Ovary (tissue), 3 donors: ENCODE results near the gene PCBP1.

ENCODE experiments used
- POLR2A ChIP-seq: fragments of 450-650 bp; IDR thresholded peaks from one replicate; pipeline ENCODE4 v1.6.1; 2017; ENCODE audit warnings: antibody characterized with exemption, mild to moderate bottlenecking, moderate library complexity
- TF ChIP-seq, protein P1 (sequence below), 3 donors: fragments of 450-650 bp in 2 of 3; fragments of 200-600 bp in 1 of 3; IDR thresholded peaks; one replicate each; pipeline versions ENCODE4 v1.5.1 to v1.8.0; 2016 to 2022; ENCODE audit warnings: antibody characterized with exemption in 3 of 3, mild to moderate bottlenecking in 1 of 3
- donor health status: DM: no; HTN: no; CAD: no.

DNA sequence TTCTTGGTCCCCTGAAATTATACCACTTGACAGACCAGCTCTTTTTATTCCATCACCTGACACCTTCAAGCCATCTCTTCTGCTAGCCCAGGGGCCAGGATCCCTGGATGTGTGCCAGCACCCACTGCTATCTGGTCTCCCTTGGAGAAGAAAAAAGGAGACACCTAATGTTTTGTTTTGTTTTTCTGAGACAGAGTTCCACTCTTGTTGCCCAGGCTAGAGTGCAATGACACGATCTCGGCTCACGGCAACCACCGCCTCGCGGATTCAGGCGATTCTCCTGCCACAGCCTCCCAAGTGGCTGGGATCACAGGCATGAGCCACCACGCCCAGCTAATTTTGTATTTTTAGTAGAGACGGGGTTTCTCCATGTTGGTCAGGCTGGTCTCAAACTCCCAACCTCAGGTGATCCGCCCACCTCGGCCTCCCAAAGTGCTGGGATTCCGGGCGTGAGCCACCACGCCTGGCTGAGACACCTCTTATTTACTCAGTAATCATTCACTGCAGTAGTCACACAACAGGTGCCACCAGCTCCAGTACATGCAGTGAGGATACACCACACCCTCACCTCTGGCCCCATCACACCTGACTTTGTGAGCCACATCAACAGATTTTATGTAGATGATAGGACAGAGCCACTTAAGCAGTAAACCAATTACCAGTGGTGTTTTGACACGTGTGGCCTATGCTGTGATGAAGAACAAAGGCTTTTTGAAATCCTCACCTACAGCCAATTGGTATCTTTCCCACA is 42.8 kb upstream of the PCBP1 start:
- TF ChIP-seq, protein P1, sequence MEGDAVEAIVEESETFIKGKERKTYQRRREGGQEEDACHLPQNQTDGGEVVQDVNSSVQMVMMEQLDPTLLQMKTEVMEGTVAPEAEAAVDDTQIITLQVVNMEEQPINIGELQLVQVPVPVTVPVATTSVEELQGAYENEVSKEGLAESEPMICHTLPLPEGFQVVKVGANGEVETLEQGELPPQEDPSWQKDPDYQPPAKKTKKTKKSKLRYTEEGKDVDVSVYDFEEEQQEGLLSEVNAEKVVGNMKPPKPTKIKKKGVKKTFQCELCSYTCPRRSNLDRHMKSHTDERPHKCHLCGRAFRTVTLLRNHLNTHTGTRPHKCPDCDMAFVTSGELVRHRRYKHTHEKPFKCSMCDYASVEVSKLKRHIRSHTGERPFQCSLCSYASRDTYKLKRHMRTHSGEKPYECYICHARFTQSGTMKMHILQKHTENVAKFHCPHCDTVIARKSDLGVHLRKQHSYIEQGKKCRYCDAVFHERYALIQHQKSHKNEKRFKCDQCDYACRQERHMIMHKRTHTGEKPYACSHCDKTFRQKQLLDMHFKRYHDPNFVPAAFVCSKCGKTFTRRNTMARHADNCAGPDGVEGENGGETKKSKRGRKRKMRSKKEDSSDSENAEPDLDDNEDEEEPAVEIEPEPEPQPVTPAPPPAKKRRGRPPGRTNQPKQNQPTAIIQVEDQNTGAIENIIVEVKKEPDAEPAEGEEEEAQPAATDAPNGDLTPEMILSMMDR (IDR thresholded peaks at IDR 0.05): no peak
- no peak for TF ChIP-seq POLR2A
